SU-DHL-6 (cell line): Measurements from ENCODE around the gene GART.
A peak's percentile ranks its signal among the peaks of the same experiment; 100 is the strongest.

Source experiments
- H2AFZ ChIP-seq: fragments of 200-600 bp; sonication (generic); 2 replicates; pipeline ENCODE4 v1.6.1; 2014; ENCODE audit warnings: low read depth, mild to moderate bottlenecking, moderate library complexity, mixed read lengths, antibody characterized with exemption, low read length; ENCODE audit not compliant: severe bottlenecking
- H3F3A ChIP-seq: fragments of 200-600 bp; shearing (Covaris generic); 2 replicates; pipeline ENCODE4 v1.6.0; 2016; ENCODE audit warnings: antibody characterized with exemption, mild to moderate bottlenecking; ENCODE audit not compliant: insufficient read depth
- H3K27ac ChIP-seq: fragments of 200-600 bp; sonication (generic); 2 replicates; pipeline ENCODE4 v1.5.1; 2016; ENCODE audit warnings: low read depth, mild to moderate bottlenecking, low read length, moderate library complexity, mixed read lengths
- H3K27me3 ChIP-seq: fragments of 200-600 bp; sonication (generic), shearing (Covaris generic); 2 replicates; pipeline ENCODE4 v1.6.0; 2014; ENCODE audit warnings: mild to moderate bottlenecking, low read length
- H3K36me3 ChIP-seq: fragments of 200-600 bp; sonication (generic); 2 replicates; pipeline ENCODE4 v1.6.1; 2014; ENCODE audit warnings: mild to moderate bottlenecking, low read length, mixed read lengths
- H3K4me2 ChIP-seq: fragments of 300-600, 200-600 bp; shearing (Covaris generic), sonication (generic); 2 replicates; pipeline ENCODE4 v1.6.0; 2014; ENCODE audit warnings: low read length, low read depth, mild to moderate bottlenecking; ENCODE audit not compliant: poor library complexity, severe bottlenecking
- H3K4me3 ChIP-seq: fragments of 200-600 bp; sonication (generic); 2 replicates; pipeline ENCODE4 v1.5.1; 2014; ENCODE audit warnings: antibody characterized with exemption, low read length, mild to moderate bottlenecking, mixed read lengths; ENCODE audit not compliant: insufficient read depth, poor library complexity, severe bottlenecking
- H3K79me2 ChIP-seq: fragments of 200-600 bp; sonication (generic); 2 replicates; pipeline ENCODE4 v1.6.1; 2014; ENCODE audit warnings: mild to moderate bottlenecking, low read length, moderate library complexity; ENCODE audit not compliant: insufficient read depth
- H3K9ac ChIP-seq: fragments of 200-600 bp; sonication (generic); 2 replicates; pipeline ENCODE4 v1.7.0; 2014; ENCODE audit warnings: mild to moderate bottlenecking, low read length
- H3K9me2 ChIP-seq: fragments of 200-600 bp; sonication (generic); replicated peaks from 2 replicates; pipeline ENCODE4 v1.6.1; 2014; ENCODE audit warnings: low read length; ENCODE audit not compliant: insufficient read depth
- H3K9me3 ChIP-seq: fragments of 200-600 bp; sonication (generic); 2 replicates; pipeline ENCODE4 v1.6.1; 2014; ENCODE audit warnings: low read length, mixed read lengths; ENCODE audit not compliant: insufficient read depth
- H4K20me1 ChIP-seq: fragments of 200-600 bp; sonication (generic); 2 replicates; pipeline ENCODE4 v1.6.1; 2014; ENCODE audit warnings: low read depth, mild to moderate bottlenecking, antibody characterized with exemption, low read length, moderate library complexity, mixed read lengths
- EZH2phosphoT487 ChIP-seq: fragments of 200-600 bp; sonication (generic), shearing (Covaris generic); conservative IDR thresholded peaks from 2 replicates; pipeline ENCODE4 v1.6.1; 2018; ENCODE audit warnings: mild to moderate bottlenecking, antibody characterized with exemption, low read length, moderate library complexity, mixed read lengths
- TF ChIP-seq, protein P1 (sequence below): fragments of 200-600 bp; sonication (generic); IDR thresholded peaks from one replicate; pipeline ENCODE4 v1.5.1; 2017; ENCODE audit warnings: antibody characterized with exemption, mild to moderate bottlenecking, low read length, moderate library complexity; ENCODE audit not compliant: insufficient read depth, poor library complexity, severe bottlenecking

The GART gene

DNA sequence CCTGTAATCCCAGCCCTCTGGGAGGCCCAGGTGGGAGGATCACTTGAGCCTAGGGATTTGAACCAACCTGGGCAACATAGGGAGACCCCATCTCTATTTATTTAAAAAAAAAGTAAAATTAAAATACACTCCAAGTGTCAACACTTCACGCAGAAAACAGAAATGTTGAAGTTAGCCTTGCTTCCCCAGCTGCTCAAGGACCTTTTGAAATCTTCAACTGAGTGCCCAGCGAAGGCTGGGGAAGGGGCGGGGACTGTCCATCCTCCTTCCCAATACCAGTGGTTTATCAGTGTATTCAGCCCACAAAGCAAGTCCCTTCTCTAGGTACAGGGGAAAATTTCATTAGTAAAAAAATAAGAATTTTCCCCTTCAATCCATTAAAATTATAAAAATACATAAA is 48.2 kb downstream of the GART start:
- no peaks in the 10 kb centered on the region for H4K20me1 ChIP-seq
- no peak overlapping the region for H3K4me3 ChIP-seq
- no peaks in the 10 kb centered on the region for H3K36me3 ChIP-seq
- H2AFZ ChIP-seq: no peak overlapping the region
- H3K4me2 ChIP-seq: no peak overlapping the region
- H3F3A ChIP-seq: 0 out of 2 replicates have a peak, but pooled peaks cover 4% of the 10 kb centered on the region
- no peak overlapping the region for H3K9ac ChIP-seq
- no peaks in the 10 kb centered on the region for H3K79me2 ChIP-seq
- no peaks in the 10 kb centered on the region for H3K9me3 ChIP-seq
- no peak for TF ChIP-seq EZH2phosphoT487
- TF ChIP-seq, protein P1, sequence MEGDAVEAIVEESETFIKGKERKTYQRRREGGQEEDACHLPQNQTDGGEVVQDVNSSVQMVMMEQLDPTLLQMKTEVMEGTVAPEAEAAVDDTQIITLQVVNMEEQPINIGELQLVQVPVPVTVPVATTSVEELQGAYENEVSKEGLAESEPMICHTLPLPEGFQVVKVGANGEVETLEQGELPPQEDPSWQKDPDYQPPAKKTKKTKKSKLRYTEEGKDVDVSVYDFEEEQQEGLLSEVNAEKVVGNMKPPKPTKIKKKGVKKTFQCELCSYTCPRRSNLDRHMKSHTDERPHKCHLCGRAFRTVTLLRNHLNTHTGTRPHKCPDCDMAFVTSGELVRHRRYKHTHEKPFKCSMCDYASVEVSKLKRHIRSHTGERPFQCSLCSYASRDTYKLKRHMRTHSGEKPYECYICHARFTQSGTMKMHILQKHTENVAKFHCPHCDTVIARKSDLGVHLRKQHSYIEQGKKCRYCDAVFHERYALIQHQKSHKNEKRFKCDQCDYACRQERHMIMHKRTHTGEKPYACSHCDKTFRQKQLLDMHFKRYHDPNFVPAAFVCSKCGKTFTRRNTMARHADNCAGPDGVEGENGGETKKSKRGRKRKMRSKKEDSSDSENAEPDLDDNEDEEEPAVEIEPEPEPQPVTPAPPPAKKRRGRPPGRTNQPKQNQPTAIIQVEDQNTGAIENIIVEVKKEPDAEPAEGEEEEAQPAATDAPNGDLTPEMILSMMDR: no peak
- H3K27ac ChIP-seq: no peak overlapping the region
- no peaks in the 10 kb centered on the region for H3K9me2 ChIP-seq
- H3K27me3 ChIP-seq: no peaks in the 10 kb centered on the region

DNA sequence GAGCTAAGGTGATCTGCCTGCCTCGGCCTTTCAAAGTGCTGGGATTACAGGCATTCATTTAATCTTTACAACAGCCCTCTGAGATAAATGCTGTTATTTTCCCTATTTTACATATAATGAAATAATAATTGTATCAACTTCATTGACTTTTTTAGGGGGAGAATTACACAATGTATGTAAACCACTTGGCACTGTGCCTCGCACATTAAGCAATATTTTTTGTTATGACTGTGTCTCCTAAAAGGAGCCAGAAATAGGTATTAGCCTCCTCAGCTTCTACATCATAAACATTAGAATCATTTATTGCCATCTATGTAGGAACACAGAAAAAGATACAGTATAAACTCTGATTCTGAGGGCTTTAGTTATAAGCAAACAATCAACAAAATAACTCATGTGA is 49.3 kb downstream of the GART start:
- Histone ChIP-seq H3K4me2 (no peak overlapping the region), H3K9me2 (no peaks in the 10 kb centered on the region), H3K4me3 (no peak overlapping the region), H3K9ac (no peak overlapping the region), H3K9me3 (no peaks in the 10 kb centered on the region), H2AFZ (no peak overlapping the region), H3K79me2 (no peaks in the 10 kb centered on the region), H3F3A (0 out of 2 replicates have a peak, but pooled peaks cover 4% of the 10 kb centered on the region), H3K27me3 (no peaks in the 10 kb centered on the region), H3K36me3 (no peaks in the 10 kb centered on the region), H4K20me1 (no peaks in the 10 kb centered on the region), H3K27ac (no peak overlapping the region)
- no peak for TF ChIP-seq EZH2phosphoT487
- TF ChIP-seq, protein P1: no peak

DNA sequence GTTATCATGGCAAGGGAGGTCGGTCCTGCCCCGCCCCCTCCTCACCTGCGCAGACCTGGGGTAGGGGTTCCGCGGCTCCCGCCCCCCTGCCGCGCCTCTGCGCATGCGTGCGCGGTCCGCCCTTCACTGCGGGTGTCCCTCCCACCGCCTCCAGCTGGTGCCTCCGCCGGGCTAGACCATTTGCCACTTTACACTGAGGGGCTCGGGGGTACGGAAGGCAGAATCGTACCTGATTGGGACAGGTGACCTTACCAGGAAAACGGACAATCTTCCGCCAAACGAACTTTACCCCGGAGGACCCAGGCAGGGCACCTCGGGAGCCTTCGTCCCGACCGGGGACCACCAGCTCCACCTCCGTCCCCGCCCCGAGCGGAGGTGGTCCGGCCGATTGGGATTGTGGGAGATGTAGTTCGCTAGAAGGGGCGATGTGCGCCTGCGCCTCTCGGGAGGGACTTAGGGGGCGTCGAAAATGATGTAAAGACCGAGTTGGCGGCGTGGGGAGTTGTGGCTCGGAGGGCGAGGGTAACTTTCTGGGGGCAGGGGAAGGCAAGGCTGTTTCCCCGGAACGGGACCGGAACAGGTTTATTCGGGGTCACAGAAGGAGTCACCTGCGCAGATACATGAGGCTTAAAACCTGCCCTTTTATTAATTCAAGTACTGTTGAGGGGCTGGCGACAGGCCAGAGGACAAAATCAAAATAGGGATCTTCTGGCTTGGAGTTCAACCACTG is 50.4 kb downstream of the GART start, which contains the start of gene DNAJC28:
Gene DNAJC28, minus strand, starts transcription at position 344 of the 730 bp plus-strand sequence. CDS start 2,323 bp downstream, outside the sequence.
- Histone ChIP-seq H4K20me1 (no peaks in the 10 kb centered on the region), H3K9me2 (no peaks in the 10 kb centered on the region), H3F3A (0 out of 2 replicates have a peak, but pooled peaks cover 1% of the 10 kb centered on the region), H3K4me3 (peak within 1 kb of the TSS; percentile 62), H2AFZ (peak within 1 kb of the TSS; percentile 98), H3K27ac (peak within 1 kb of the TSS; percentile 34; the same call in 1 of the 2 replicates), H3K9me3 (no peaks in the 10 kb centered on the region), H3K79me2 (no peaks in the 10 kb centered on the region), H3K27me3 (no peaks in the 10 kb centered on the region), H3K36me3 (no peaks in the 10 kb centered on the region), H3K9ac (peak within 1 kb of the TSS; percentile 57), H3K4me2 (peak within 1 kb of the TSS; percentile 72)
- no peak for TF ChIP-seq EZH2phosphoT487
- TF ChIP-seq, protein P1: no peak
